Neural progenitor cell (in vitro differentiated cells): Measurements from ENCODE around the gene SCIMP.

Experiments
- CTCF ChIP-seq: fragments of 200-600 bp; sonication (generic); IDR thresholded peaks from 2 replicates; pipeline ENCODE4 v1.5.1; 2017; ENCODE audit warnings: antibody characterized with exemption, mild to moderate bottlenecking
- EZH2 ChIP-seq: fragments of 200-600 bp; sonication (generic); IDR thresholded peaks from 2 replicates; pipeline ENCODE4 v1.6.1; 2017; ENCODE audit warnings: antibody characterized with exemption, mild to moderate bottlenecking, moderate library complexity

- no peak for TF ChIP-seq CTCF
- no peak for TF ChIP-seq EZH2
These were observed 19.8 kb upstream of the SCIMP start for GRCh38 chr17:5254414-5254813.
